HEK293 (cell line): ENCODE measurements around the gene SECTM1.

Experiments
- ELK4 ChIP-seq: IDR thresholded peaks from 2 replicates; pipeline ENCODE4 v1.6.1; 2011; ENCODE audit warnings: mild to moderate bottlenecking, low read depth, low read length, borderline replicate concordance
- FEZF1 ChIP-seq: fragments of 450-650 bp; formaldehyde crosslinking; IDR thresholded peaks from 2 replicates; pipeline ENCODE4 v1.5.1; 2016; ENCODE audit warnings: missing biosample characterization, missing genetic modification characterization
- KLF8 ChIP-seq: fragments of 450-650 bp; formaldehyde crosslinking; IDR thresholded peaks from 2 replicates; pipeline ENCODE4 v1.5.1; 2016; ENCODE audit warnings: missing biosample characterization, missing genetic modification characterization
- PRDM1 ChIP-seq: fragments of 450-650 bp; formaldehyde crosslinking; IDR thresholded peaks from 2 replicates; pipeline ENCODE4; 2016; ENCODE audit warnings: missing biosample characterization, missing genetic modification characterization
- PRDM10 ChIP-seq: fragments of 450-650 bp; formaldehyde crosslinking; IDR thresholded peaks from 2 replicates; pipeline ENCODE4 v1.5.1; 2016; ENCODE audit warnings: missing biosample characterization, missing genetic modification characterization
- RBAK ChIP-seq: fragments of 450-650 bp; formaldehyde crosslinking; IDR thresholded peaks from 2 replicates; pipeline ENCODE4 v1.5.1; 2016; ENCODE audit warnings: missing biosample characterization, missing genetic modification characterization
- SALL2 ChIP-seq: fragments of 450-650 bp; formaldehyde crosslinking; IDR thresholded peaks from 2 replicates; pipeline ENCODE4 v1.5.0; 2017; ENCODE audit warnings: missing biosample characterization, mild to moderate bottlenecking, missing genetic modification characterization, borderline replicate concordance
- SETDB1 ChIP-seq: IDR thresholded peaks from one replicate; pipeline ENCODE4 v1.6.1; 2017; ENCODE audit warnings: mild to moderate bottlenecking, low read length, moderate library complexity, mixed read lengths; ENCODE audit not compliant: insufficient read length
- TCF7L2 ChIP-seq: IDR thresholded peaks from 2 replicates; pipeline ENCODE4 v1.6.1; 2011; ENCODE audit warnings: low read depth, mild to moderate bottlenecking, inconsistent platforms, low read length, moderate library complexity, borderline replicate concordance
- YY2 ChIP-seq: fragments of 450-650 bp; formaldehyde crosslinking; IDR thresholded peaks from 2 replicates; pipeline ENCODE4 v1.5.1; 2016; ENCODE audit warnings: missing biosample characterization, missing genetic modification characterization
- ZBTB10 ChIP-seq: fragments of 450-650 bp; formaldehyde crosslinking; IDR thresholded peaks from 2 replicates; pipeline ENCODE4 v1.5.1; 2016; ENCODE audit warnings: missing biosample characterization, missing genetic modification characterization
- ZBTB49 ChIP-seq: fragments of 450-650 bp; formaldehyde crosslinking; IDR thresholded peaks from 2 replicates; pipeline ENCODE4 v1.5.1; 2016; ENCODE audit warnings: missing biosample characterization, missing genetic modification characterization, low read depth
- ZBTB8A ChIP-seq: fragments of 450-650 bp; formaldehyde crosslinking; IDR thresholded peaks from 2 replicates; pipeline ENCODE4 v1.5.1; 2016; ENCODE audit warnings: missing biosample characterization, missing genetic modification characterization
- ZFP37 ChIP-seq: fragments of 450-650 bp; formaldehyde crosslinking; IDR thresholded peaks from 2 replicates; pipeline ENCODE4 v1.5.1; 2016; ENCODE audit warnings: missing biosample characterization, missing genetic modification characterization
- ZNF114 ChIP-seq: fragments of 450-650 bp; formaldehyde crosslinking; IDR thresholded peaks from 2 replicates; pipeline ENCODE4 v1.5.0; 2017; ENCODE audit warnings: missing biosample characterization, missing genetic modification characterization
- ZNF138 ChIP-seq: fragments of 450-650 bp; formaldehyde crosslinking; IDR thresholded peaks from 2 replicates; pipeline ENCODE4 v1.5.1; 2016; ENCODE audit warnings: missing biosample characterization, missing genetic modification characterization, borderline replicate concordance
- ZNF169 ChIP-seq: fragments of 450-650 bp; formaldehyde crosslinking; IDR thresholded peaks from 2 replicates; pipeline ENCODE4 v1.5.1; 2016; ENCODE audit warnings: missing biosample characterization, missing genetic modification characterization
- ZNF202 ChIP-seq: fragments of 450-650 bp; formaldehyde crosslinking; IDR thresholded peaks from 2 replicates; pipeline ENCODE4 v1.5.1; 2016; ENCODE audit warnings: missing biosample characterization, missing genetic modification characterization, borderline replicate concordance
- ZNF274 ChIP-seq, 2 experiments: fragments of 200-500 bp in 1 of 2; fragments of 450-650 bp in 1 of 2; sonication (Bioruptor generic) in 1 of 2; formaldehyde crosslinking in 1 of 2; IDR thresholded peaks; 2 replicates each; pipeline versions ENCODE4 v1.5.1 to v1.6.1; 2014 to 2016; ENCODE audit warnings: borderline replicate concordance in 1 of 2, inconsistent platforms in 1 of 2, low read length in 1 of 2, missing biosample characterization in 1 of 2, missing genetic modification characterization in 1 of 2
- ZNF311 ChIP-seq: fragments of 450-650 bp; formaldehyde crosslinking; IDR thresholded peaks from 2 replicates; pipeline ENCODE4 v1.5.1; 2017; ENCODE audit warnings: missing biosample characterization, missing genetic modification characterization, borderline replicate concordance
- ZNF366 ChIP-seq: fragments of 450-650 bp; formaldehyde crosslinking; conservative IDR thresholded peaks from 2 replicates; pipeline ENCODE4 v1.5.1; 2016; ENCODE audit warnings: missing biosample characterization, missing genetic modification characterization
- ZNF391 ChIP-seq: fragments of 450-650 bp; formaldehyde crosslinking; IDR thresholded peaks from 2 replicates; pipeline ENCODE4 v1.5.1; 2016; ENCODE audit warnings: low read depth, missing biosample characterization, missing genetic modification characterization, borderline replicate concordance
- ZNF433 ChIP-seq: fragments of 450-650 bp; formaldehyde crosslinking; IDR thresholded peaks from 2 replicates; pipeline ENCODE4 v1.5.1; 2016; ENCODE audit warnings: missing biosample characterization, missing genetic modification characterization, low read depth
- ZNF521 ChIP-seq: fragments of 450-650 bp; formaldehyde crosslinking; IDR thresholded peaks from 2 replicates; pipeline ENCODE4 v1.5.1; 2017; ENCODE audit warnings: missing biosample characterization, mild to moderate bottlenecking, missing genetic modification characterization
- ZNF549 ChIP-seq: fragments of 450-650 bp; IDR thresholded peaks from 2 replicates; pipeline ENCODE4 v1.5.1; 2018; ENCODE audit warnings: missing biosample characterization, missing genetic modification characterization, mild to moderate bottlenecking, inconsistent platforms, moderate library complexity
- ZNF747 ChIP-seq: fragments of 450-650 bp; formaldehyde crosslinking; IDR thresholded peaks from 2 replicates; pipeline ENCODE4 v1.5.1; 2016; ENCODE audit warnings: missing biosample characterization, missing genetic modification characterization
- ZNF791 ChIP-seq: fragments of 450-650 bp; formaldehyde crosslinking; IDR thresholded peaks from 2 replicates; pipeline ENCODE4 v1.5.1; 2016; ENCODE audit warnings: missing biosample characterization, missing genetic modification characterization
- ZSCAN4 ChIP-seq: fragments of 450-650 bp; formaldehyde crosslinking; IDR thresholded peaks from 2 replicates; pipeline ENCODE4 v1.5.1; 2017; ENCODE audit warnings: missing biosample characterization, missing genetic modification characterization

Gene SECTM1

DNA sequence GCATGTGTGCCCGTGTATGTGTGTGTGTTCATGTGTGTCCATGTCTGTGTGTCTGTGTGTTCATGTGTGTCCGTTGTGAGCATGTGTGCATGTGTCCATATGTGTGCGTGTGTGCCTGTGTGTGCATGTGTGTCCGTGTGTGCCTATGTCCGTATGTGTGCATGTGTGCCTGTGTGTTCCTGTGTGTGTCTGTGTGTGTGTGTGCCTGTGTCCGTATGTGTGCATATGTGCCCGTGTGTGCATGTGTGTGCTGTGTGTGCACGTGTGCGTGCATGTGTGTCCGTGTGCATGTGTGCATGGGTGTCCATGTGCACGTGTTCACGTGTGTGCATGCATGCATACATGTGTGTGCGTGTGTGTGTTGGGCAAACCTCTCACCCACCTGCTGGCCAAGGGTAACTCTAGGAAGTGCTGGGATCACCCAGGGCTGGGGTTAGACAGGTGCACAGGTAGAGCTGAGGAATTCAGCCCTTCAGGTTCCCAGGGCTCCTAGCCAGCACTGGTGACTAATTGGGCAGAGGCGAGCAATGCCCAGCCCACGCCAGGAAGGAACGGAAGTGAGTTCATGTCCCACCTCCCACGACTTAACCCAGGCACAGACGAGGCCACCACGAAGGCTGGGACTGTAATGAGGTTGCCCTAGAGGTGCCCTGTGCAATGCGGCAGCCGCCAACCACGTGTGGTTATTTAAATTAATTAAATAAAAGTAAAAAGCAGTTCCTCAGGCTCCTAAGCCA is 51.9 kb downstream of the SECTM1 start (continued):
- TF ChIP-seq PRDM10 (tag by site-specific recombination) = 0 out of 2 replicates have a peak, but pooled peaks have one; percentile 36
- no peak for TF ChIP-seq ZNF114 (tag by site-specific recombination)
- no peak for TF ChIP-seq ZNF391 (tag by site-specific recombination)
- TF ChIP-seq ZNF202 (tag by site-specific recombination) = no peak
- peak; percentile 73; the same call in 1 of the 2 replicates for TF ChIP-seq ZNF521 (tag by site-specific recombination)
- TF ChIP-seq ZFP37 (tag by site-specific recombination) = no peak
- no peak for TF ChIP-seq ZNF549 (tag by site-specific recombination)
- TF ChIP-seq ZNF791 (tag by site-specific recombination) = no peak
- TF ChIP-seq ZNF274 (IDR thresholded peaks at IDR 0.05; ENCODE audit: low read length) = no peak
- no peak for TF ChIP-seq ZNF274 (tag by site-specific recombination; IDR thresholded peaks at IDR 0.05; ENCODE audit: borderline replicate concordance)
- TF ChIP-seq RBAK (tag by site-specific recombination) = no peak
- TF ChIP-seq ZNF747 (tag by site-specific recombination) = peak; percentile 75; the same call in 1 of the 2 replicates
- no peak for TF ChIP-seq ZNF138 (tag by site-specific recombination)
- peak; percentile 88; the same call in 1 of the 2 replicates for TF ChIP-seq SALL2
- TF ChIP-seq ZSCAN4 = peak; percentile 99
- no peak for TF ChIP-seq ZNF366 (tag by site-specific recombination)
- no peak for TF ChIP-seq ZBTB8A
- peak; percentile 45; the same call in 1 of the 2 replicates for TF ChIP-seq YY2 (tag by site-specific recombination)
- no peak for TF ChIP-seq PRDM1 (tag by site-specific recombination)
- TF ChIP-seq ZBTB10 (tag by site-specific recombination) = no peak
- no peak for TF ChIP-seq KLF8
- TF ChIP-seq ZBTB49 (tag by site-specific recombination) = no peak
- TF ChIP-seq ZNF169 (tag by site-specific recombination) = no peak
- no peak for TF ChIP-seq ZNF433 (tag by site-specific recombination)
- no peak for TF ChIP-seq TCF7L2
- peak; percentile 69; the same call in 1 of the 2 replicates for TF ChIP-seq ZNF311 (tag by site-specific recombination)
- no peak for TF ChIP-seq FEZF1 (tag by site-specific recombination)
- no peak for TF ChIP-seq ELK4
- TF ChIP-seq SETDB1 = no peak
